NCI-H526 treated with DMSO at 0.1 percent for 48 hours (cell line): ENCODE results near the gene TTC34.

Source experiments
- DNase-seq: peaks from one replicate; lab custom pipeline; 2025; lab: John Stamatoyannopoulos, UW

Gene TTC34

DNA sequence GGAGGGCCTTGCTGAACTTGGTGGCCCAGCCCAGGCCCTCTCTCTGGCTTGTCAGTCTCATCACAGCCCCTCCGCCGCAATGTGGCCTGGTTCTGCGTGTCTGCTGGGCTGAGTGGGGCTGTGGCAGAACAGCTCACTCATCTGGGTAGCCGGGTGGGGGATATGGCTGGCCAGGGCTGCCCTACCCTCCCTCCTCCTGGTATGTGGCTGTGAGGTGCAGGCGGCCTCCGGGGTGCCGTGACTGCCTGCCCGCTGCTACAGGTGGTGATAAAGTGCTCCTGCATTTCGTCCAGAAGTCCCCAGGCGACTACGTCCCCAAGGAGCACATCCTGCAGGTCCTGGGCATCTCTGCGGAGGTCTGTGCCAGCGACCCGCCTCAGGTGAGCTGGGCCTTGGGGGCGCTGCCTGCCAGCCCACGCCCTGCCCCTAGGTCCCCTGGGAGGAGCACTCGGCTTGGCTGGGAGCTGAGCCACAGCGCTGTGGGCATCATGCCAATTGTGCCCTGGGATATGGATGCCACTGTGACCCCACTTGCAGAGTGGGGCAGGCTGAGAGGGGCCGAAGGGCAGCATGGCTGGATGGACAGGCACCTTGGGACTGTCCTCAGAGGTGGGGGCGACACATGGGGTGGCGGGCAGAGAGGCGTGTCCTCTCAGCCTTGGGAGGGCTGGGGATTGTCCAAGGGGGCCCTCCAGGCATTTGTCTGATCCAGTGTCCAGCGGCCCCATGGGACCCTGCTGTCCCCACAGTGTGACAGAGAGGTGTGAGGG is 212.6 kb downstream of the TTC34 start:
- no peak for DNase-seq

DNA sequence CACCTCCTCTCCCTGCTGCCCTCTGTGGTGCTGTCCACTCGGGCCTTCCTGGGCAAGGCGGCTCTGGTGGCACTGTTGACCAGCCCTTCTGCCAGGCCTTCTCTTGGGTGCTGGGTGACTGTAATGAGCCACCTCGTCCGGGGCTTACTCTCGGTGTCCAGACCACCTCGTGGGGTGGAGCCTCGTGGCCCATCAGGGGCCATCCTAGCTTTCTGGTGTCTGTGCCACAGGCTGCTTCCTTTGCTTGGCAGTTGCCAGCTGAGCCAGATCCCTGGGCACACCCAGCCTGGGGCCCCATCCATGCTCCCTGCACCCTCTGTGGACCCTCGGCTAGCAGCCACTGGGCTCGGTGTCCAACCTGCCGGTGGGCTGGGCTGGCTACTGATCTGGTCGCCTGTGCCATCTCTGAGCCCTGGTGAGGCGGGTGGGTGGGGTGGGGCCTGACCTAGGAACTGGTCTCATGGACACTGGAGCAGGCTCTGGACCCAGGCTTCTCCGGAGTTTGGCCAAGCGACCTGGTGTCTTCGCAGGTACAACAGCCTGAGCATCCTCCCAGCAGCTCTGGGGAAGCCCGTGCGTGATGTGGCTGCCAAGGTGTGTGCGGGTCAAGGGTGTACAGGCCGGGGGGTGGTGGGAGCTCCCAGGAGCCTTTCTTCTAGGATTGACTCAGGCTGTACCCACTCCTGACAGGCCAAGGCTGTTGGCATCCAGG is 213.5 kb downstream of the TTC34 start:
- DNase-seq: no peak

DNA sequence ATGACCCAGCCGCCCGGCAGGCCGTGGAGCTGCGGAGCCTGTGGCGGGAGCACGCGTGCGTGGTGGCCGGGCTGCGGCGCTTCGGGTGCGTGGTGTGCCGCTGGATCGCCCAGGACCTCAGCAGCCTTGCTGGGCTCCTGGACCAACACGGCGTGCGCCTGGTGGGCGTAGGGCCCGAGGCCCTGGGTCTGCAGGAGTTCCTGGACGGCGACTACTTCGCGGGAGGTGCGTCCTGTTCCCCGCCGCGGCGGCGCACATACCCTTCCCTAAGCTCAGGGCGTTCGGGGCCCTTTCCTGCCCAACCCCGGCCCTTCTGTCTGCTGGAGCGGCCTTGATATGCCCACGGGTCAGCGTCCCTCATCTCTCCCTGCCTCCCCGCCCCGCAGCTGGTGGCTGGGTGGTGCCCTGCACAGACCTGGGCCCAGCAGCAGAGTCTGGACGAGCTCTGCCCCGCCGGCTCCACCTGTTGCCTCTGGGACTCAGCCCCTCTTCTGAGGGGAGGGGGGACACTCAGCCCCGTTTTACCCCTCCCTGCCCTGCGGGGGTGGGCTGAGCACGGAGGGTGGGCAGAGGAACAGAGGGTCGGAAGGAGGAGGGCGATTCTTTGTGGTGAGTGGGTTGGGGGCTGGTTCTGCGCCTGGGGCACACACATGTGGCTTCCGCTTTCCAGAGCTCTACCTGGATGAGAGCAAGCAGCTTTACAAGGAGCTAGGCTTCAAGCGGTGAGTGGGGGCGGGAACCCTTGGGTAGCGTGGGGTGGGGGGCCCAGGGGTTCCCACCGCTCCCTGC is 214.2 kb downstream of the TTC34 start:
- no peak for DNase-seq

DNA sequence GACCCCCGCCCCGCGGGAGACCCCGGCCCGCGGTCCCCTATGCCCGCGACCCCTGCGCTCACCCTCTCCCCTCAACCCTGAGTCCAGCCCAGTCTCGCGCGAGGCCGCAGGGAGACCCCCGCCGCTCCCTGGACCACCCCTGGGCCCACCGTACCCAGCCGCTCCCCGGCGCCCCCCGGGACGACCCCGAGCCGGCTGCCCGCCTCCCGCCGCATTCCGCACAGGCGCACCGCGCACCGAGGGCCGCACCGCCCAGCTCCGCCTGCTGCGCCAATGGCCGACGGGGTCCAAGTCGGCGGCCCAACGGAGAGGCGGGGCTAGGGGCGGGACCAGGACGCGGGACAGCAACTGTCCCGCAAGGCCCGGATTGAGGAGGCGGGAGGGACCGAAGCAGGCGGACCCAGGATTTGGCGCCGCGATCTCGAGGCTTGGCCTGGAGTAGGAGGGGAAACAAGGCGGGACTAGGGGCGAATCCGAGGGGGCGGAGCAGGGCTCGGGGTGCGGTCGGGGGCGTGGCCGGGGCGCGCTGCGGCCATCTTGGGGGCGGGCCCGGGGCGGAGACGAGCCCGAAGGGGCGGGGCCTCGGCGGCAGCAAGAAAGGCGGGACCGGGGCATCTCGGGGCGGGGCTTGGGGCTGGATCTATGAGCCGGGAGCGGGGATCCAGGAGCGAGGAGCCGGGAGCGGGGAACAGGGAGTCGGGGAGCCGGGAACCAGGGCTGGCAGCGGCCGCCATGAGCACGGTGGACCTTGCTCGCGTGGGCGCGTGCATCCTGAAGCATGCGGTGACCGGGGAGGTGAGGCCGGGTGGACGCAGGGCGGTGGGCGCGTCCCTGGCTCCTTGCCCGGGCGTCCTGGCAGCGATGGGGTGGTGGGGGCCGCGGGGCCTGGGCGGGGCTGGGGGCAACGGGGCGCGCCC is 215.1 kb downstream of the TTC34 start, which contains the start of gene PRXL2B:
PRXL2B (plus strand) TSS at position 624 of the 917 bp plus-strand sequence; CDS start at position 733, 109 bp downstream.
- DNase-seq: peak; percentile 90
